OCI-LY3 (cell line): ENCODE results near the gene RUNX2.

Experiments used
- CTCF ChIP-seq: fragments of 200-600, 300-600 bp; sonication (generic); IDR thresholded peaks from 2 replicates; pipeline ENCODE4 v1.5.1; 2014; ENCODE audit warnings: antibody characterized with exemption, low read length, low read depth
- EZH2phosphoT487 ChIP-seq: fragments of 200-600 bp; shearing (Covaris generic); IDR thresholded peaks from 2 replicates; pipeline ENCODE4 v1.6.1; 2018; ENCODE audit warnings: antibody characterized with exemption, mixed run types, low read depth

DNA sequence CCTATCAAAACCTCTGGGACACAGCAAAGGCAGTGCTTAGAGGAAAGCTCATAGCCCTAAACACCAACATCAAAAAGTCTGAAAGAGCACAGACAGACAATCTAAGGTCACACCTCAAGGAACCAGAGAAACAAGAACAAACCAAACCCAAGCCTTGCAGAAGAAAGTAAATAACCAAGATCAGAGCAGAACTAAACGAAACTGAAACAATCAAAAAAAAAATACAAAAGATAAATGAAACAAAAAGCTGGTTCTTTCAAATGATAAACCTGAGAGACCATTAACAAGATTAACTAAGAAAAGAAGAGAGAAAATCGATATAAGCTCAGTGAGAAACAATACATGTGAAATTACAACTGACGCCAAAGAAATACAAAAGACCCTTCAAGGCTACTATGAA, 34.8 kb upstream of the RUNX2 start:
- no peak for TF ChIP-seq CTCF
- no peak for TF ChIP-seq EZH2phosphoT487
